CD4-positive, alpha-beta T cell treated with Interleukin-6 for 4 hours (primary cell): ENCODE measurements around the gene OR2T33.
"Not testable (repeated sequence)": the region's sequence is repeated elsewhere in the genome, so short reads cannot be mapped to it uniquely, and the experiment has no call there.

Experiments used
- DNase-seq: peaks from one replicate; pipeline ENCODE4 v3.0.0-alpha.2; 2020; ENCODE audit warnings: mixed read lengths

OR2T33 gene, protein sequence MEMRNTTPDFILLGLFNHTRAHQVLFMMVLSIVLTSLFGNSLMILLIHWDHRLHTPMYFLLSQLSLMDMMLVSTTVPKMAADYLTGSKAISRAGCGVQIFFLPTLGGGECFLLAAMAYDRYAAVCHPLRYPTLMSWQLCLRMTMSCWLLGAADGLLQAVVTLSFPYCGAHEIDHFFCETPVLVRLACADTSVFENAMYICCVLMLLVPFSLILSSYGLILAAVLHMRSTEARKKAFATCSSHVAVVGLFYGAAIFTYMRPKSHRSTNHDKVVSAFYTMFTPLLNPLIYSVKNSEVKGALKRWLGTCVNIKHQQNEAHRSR

GRCh38 chr1:248277876-248278275 lies at the start of gene OR2T33:
TSS of gene OR2T33 (minus strand) at chr1:248277976. CDS start at chr1:248273814, 4,162 bp downstream.
- no peak for DNase-seq

- no peak for DNase-seq
These were observed 46.7 kb upstream of the OR2T33 start, which contains the start of gene OR2M7 for GRCh38 chr1:248324468-248324867. TSS of gene OR2M7 (minus strand) at chr1:248324568. CDS start at chr1:248324568, 0 bp downstream.

- DNase-seq: no peak
These were observed 39.0 kb upstream of the OR2T33 start for GRCh38 chr1:248316796-248317195.

DNA sequence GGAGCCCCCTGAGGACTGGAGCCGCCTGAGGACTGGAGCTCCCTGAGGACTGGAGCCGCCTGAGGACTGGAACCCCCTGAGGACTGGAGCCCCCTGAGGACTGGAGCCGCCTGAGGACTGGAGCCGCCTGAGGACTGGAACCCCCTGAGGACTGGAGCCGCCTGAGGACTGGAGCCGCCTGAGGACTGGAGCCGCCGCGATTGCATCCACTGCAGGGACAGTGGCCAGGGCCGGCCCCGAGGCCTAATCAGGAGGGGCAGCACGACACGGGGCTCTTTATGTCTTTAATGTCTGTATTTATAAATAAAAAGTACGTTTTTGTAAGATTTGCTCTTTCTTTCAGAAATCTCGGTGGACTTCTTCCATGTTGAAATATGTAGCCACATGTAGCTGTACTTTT lies 29.0 kb upstream of the OR2T33 start:
- not testable (repeated sequence) for DNase-seq

DNA sequence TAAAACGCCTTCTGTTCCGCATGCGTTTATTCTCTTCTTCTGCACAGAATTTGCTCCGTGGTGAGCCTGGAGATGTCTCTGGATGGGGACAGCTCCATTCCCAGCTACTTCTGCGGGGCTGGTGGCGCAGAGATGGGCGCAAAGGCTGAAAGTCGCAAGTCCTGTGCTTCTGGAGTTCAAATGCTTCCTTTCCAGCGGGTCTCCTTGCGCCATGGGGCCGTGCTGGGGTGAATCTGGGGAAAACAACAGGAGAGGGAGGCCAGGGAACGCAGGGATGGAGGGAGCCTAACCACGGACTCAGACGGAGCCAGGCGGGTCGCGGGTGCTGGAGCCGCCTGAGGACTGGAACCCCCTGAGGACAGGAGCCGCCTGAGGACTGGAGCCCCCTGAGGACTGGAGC lies 28.3 kb upstream of the OR2T33 start:
- no peak for DNase-seq

DNA sequence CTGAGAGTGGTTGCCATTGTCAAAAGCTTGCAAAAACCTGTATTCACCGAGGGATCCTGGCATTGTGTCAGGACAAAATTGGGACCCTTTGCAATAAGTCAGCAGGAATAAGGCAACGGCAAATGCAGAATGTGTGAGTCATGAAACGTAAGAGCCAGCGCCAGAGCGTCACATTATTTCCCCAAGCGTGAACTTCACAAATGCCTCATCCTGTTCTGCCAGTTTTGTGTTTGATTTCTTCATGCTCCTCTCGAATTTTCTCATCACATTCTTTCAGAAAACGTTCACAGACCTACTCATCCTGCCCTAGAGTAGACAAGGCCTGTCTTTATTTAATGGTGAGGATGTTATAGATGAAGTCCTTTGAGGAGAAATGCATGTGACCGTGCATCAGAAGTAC lies 27.9 kb upstream of the OR2T33 start:
- DNase-seq: not testable (repeated sequence)

GRCh38 chr1:248303324-248303723 lies 25.5 kb upstream of the OR2T33 start, which contains the start of gene OR2T12:
TSS of gene OR2T12 (minus strand) at chr1:248303424. CDS start at chr1:248295578, 7,846 bp downstream.
- DNase-seq: no peak

GRCh38 chr1:248288391-248288790 lies 10.6 kb upstream of the OR2T33 start:
- DNase-seq: no peak

DNA sequence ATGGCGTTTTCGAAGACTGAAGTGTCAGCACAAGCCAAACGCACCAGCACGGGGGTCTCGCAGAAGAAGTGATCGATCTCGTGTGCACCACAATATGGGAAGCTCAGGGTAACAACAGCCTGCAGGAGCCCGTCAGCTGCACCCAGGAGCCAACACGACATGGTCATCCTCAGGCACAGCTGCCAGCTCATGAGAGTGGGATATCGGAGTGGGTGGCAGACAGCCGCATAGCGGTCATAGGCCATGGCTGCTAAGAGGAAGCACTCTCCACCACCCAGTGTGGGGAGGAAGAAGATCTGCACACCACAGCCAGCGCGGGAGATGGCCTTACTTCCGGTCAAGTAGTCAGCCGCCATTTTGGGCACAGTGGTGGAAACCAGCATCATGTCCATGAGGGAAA lies 4.6 kb downstream of the OR2T33 start:
- DNase-seq: not testable (repeated sequence)

DNA sequence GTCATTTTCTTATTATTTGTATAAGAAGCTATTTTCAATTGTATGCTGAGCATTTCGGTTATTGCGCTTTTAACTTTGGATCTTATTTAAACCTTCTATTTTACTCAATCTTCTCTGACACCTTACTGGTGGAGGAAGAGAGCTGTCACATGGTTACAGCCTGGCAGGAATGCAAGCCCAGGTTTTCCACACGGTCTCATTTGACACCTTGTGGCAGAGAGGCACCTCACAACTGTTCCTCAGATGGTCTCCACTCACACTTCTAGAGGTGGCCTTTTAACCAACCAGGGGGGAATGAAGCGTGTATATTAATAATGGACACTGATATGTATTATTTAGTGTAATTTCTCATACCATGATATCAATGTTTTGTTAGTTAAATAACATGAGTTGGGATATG lies 9.6 kb downstream of the OR2T33 start:
- no peak for DNase-seq

- DNase-seq: not testable (repeated sequence)
These were observed 18.5 kb downstream of the OR2T33 start for GRCh38 chr1:248259309-248259708.

DNA sequence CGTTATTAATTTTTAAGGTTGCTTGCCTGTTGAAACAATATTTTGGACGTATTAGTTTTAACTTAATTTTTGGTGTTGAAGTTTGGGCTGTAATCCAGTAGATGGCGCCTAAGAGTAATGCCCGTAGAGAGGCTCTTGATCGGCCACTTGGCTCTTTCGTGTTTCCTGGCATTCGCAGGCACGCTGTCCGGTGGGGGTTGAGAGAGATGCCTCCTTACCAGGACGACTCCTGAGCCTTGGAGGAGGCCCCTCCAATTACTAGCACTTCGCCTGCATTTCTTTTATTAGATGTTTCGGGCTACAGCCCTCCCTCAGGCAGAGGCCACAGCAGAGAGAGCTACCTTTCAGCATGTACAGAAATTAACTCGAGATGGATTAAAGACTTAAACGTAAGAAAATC lies 34.6 kb downstream of the OR2T33 start:
- peak; percentile 2 for DNase-seq

GRCh38 chr1:248239478-248239877 lies 38.3 kb downstream of the OR2T33 start:
- no peak for DNase-seq

- no peak for DNase-seq
These were observed 46.7 kb downstream of the OR2T33 start, which contains the start of gene OR2M4 for GRCh38 chr1:248231117-248231516. TSS of gene OR2M4 (plus strand) at chr1:248231417. CDS start at chr1:248238929, 7,512 bp downstream.

- no peak for DNase-seq
These were observed 48.3 kb downstream of the OR2T33 start for GRCh38 chr1:248229360-248229908.

DNA sequence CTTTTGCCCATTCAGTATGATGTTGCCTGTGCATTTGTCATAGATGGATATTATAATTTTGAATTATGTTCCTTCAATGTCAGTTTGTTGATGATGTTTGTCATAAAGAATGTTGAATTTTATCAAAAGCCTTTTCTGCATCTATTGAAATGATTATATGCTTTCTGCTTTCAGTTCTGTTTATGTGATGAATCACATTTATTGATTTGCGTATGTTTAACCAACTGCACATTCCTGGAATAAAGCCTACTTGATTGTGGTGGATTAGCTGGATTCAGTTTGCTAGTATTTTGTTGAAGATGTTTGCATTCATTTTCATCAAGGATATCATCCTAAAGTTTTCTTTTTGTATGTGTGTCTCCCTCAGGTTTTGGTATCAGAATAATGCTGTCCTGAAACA lies 52.2 kb downstream of the OR2T33 start:
- no peak for DNase-seq
